SK-N-SH (cell line): ENCODE data around the gene ASTL. TPM values are rescaled to one million over a fixed set of nuclear protein-coding genes. Genes with fewer than 3 reads are reported as not detected.
"Not testable (repeated sequence)": the region's sequence is repeated elsewhere in the genome, so short reads cannot be mapped to it uniquely, and the experiment has no call there.

Source experiments
- CTCF ChIA-PET: fragments of 300-600, 350-600 bp; formaldehyde crosslinking; extraction: SDS; loops from one replicate; lab custom pipeline; 2021; lab: Yijun Ruan, JAX
- POLR2A ChIA-PET: fragments of 350-600 bp; sonication (Branson Sonifier 250); formaldehyde crosslinking; extraction: SDS; loops from one replicate; lab custom pipeline; 2020; ENCODE audit warnings: antibody characterized with exemption, inconsistent platforms; lab: Yijun Ruan, JAX
- DNase-seq: peaks from one replicate; pipeline ENCODE4 v3.0.0; 2012
- H2AFZ ChIP-seq: fragments of 200-600 bp; sonication (generic); 2 replicates; pipeline ENCODE4 v1.8.1; 2016; ENCODE audit warnings: antibody characterized with exemption, mild to moderate bottlenecking, low read depth
- H3F3A ChIP-seq: fragments of 200-600 bp; sonication (generic); replicated peaks from 2 replicates; pipeline ENCODE3; 2016; ENCODE audit warnings: antibody characterized with exemption, mild to moderate bottlenecking; ENCODE audit not compliant: insufficient read depth
- H3K27ac ChIP-seq, 2 experiments: fragments of 200-500 bp in 1 of 2; fragments of 200-600 bp in 1 of 2; sonication (Bioruptor generic) in 1 of 2; sonication (generic), shearing (Covaris generic) in 1 of 2; 2 replicates each; pipeline versions ENCODE4 v1.5.1 to v1.6.1; 2014 to 2016; ENCODE audit warnings: low read depth in 2 of 2, inconsistent platforms in 1 of 2, low read length in 1 of 2, mild to moderate bottlenecking in 1 of 2, mixed read lengths in 1 of 2
- H3K27me3 ChIP-seq: fragments of 200-600 bp; sonication (generic), shearing (Covaris generic); 2 replicates; pipeline ENCODE4 v1.6.1; 2016; ENCODE audit warnings: mixed run types; ENCODE audit not compliant: insufficient read depth
- H3K36me3 ChIP-seq, 2 experiments: fragments of 200-500 bp in 1 of 2; fragments of 200-600 bp in 1 of 2; sonication (Bioruptor generic) in 1 of 2; sonication (generic) in 1 of 2; replicated peaks in 1 of 2; 2 replicates each; pipeline versions ENCODE3 to v1.5.1; 2014 to 2016; ENCODE audit warnings: low read length in 1 of 2, mild to moderate bottlenecking in 1 of 2; ENCODE audit not compliant: insufficient read depth in 2 of 2, control insufficient read depth in 1 of 2
- H3K4me1 ChIP-seq, 2 experiments: fragments of 200-500 bp in 1 of 2; fragments of 200-600 bp in 1 of 2; sonication (Bioruptor generic) in 1 of 2; sonication (generic), shearing (Covaris generic) in 1 of 2; 2 replicates each; pipeline versions ENCODE4 v1.5.1 to v1.6.1; 2014 to 2016; ENCODE audit warnings: low read depth in 1 of 2, low read length in 1 of 2, mixed run types in 1 of 2; ENCODE audit not compliant: insufficient read depth in 2 of 2, control insufficient read depth in 1 of 2
- H3K4me2 ChIP-seq: fragments of 200-600 bp; sonication (generic), shearing (Covaris generic); 2 replicates; pipeline ENCODE4 v1.6.1; 2017; ENCODE audit warnings: mixed run types
- H3K4me3 ChIP-seq, 2 experiments: fragments of 200-500 bp in 1 of 2; fragments of 200-600 bp in 1 of 2; sonication (Bioruptor generic) in 1 of 2; sonication (generic), shearing (Covaris generic) in 1 of 2; 2 replicates each; pipeline versions ENCODE4 v1.5.1 to v1.8.1; 2014 to 2016; ENCODE audit warnings: low read depth in 2 of 2, inconsistent platforms in 1 of 2, low read length in 1 of 2, mild to moderate bottlenecking in 1 of 2, mixed read lengths in 1 of 2, moderate library complexity in 1 of 2
- H3K79me2 ChIP-seq: fragments of 200-600 bp; sonication (generic); 2 replicates; pipeline ENCODE4 v1.8.1; 2017; ENCODE audit warnings: mild to moderate bottlenecking; ENCODE audit not compliant: insufficient read depth
- H3K9ac ChIP-seq: fragments of 200-600 bp; sonication (generic); 2 replicates; pipeline ENCODE4 v1.6.1; 2017; ENCODE audit warnings: mixed run types
- H3K9me2 ChIP-seq: fragments of 200-600 bp; sonication (generic); 2 replicates; pipeline ENCODE4 v1.6.1; 2017; ENCODE audit warnings: mixed run types
- H3K9me3 ChIP-seq: fragments of 200-600 bp; sonication (generic); 2 replicates; pipeline ENCODE4 v1.6.1; 2017; ENCODE audit warnings: mixed run types, mild to moderate bottlenecking, moderate library complexity
- H4K20me1 ChIP-seq: fragments of 200-600 bp; sonication (generic); 2 replicates; pipeline ENCODE4 v1.6.1; 2017; ENCODE audit warnings: mild to moderate bottlenecking, mixed run types; ENCODE audit not compliant: insufficient read depth
- EZH2phosphoT487 ChIP-seq: fragments of 200-600 bp; sonication (generic); IDR thresholded peaks from 2 replicates; pipeline ENCODE4 v1.6.1; 2017; ENCODE audit warnings: low read depth, mixed run types, mild to moderate bottlenecking, antibody characterized with exemption, moderate library complexity, borderline replicate concordance
- IRF3 ChIP-seq: fragments of 150-350 bp; IDR thresholded peaks from 2 replicates; pipeline ENCODE4 v1.6.1; 2016; ENCODE audit warnings: mild to moderate bottlenecking, low read depth, low read length
- MAX ChIP-seq: IDR thresholded peaks from 2 replicates; pipeline ENCODE4 v1.4.0; 2012; ENCODE audit warnings: low read depth
- PBX3 ChIP-seq: IDR thresholded peaks from 2 replicates; pipeline ENCODE4; 2012
- RAD21 ChIP-seq: IDR thresholded peaks from 2 replicates; pipeline ENCODE4 v1.6.1; 2012; ENCODE audit warnings: mild to moderate bottlenecking, low read length
- SMC3 ChIP-seq: IDR thresholded peaks from 2 replicates; pipeline ENCODE4 v1.6.1; 2012; ENCODE audit warnings: low read depth, low read length, improper control_type of control experiment
- TAF1 ChIP-seq: IDR thresholded peaks from 2 replicates; pipeline ENCODE4 v1.6.1; 2012; ENCODE audit warnings: low read depth, mild to moderate bottlenecking, low read length, moderate library complexity, borderline replicate concordance
- TEAD4 ChIP-seq: IDR thresholded peaks from 2 replicates; pipeline ENCODE4 v1.4.0; 2012; ENCODE audit warnings: mild to moderate bottlenecking, borderline replicate concordance; ENCODE audit not compliant: insufficient read depth
- USF2 ChIP-seq: fragments of 150-350 bp; IDR thresholded peaks from 2 replicates; pipeline ENCODE4 v1.6.1; 2017; ENCODE audit warnings: antibody characterized with exemption, low read length, low read depth, borderline replicate concordance
- YY1 ChIP-seq: IDR thresholded peaks from 2 replicates; pipeline ENCODE4 v1.4.0; 2012; ENCODE audit warnings: low read depth, mild to moderate bottlenecking
- ZBTB33 ChIP-seq: IDR thresholded peaks from 2 replicates; pipeline ENCODE4 v1.4.0; 2012; ENCODE audit warnings: low read depth, borderline replicate concordance
- whole genome bisulfite sequencing: methylation state at CpG from one replicate; pipeline ENCODE4 v1.1.6; 2017; ENCODE audit warnings: low lambda C conversion rate; 5-methylcytosine and 5-hydroxymethylcytosine counted together
- polyA plus RNA-seq, 3 experiments: library from polyadenylated mRNA; depleted of rRNA; stranded (reverse); fragments of >200 nt; gene quantifications; 2 replicates each; pipeline ENCODE4 v1.2.3, GENCODE V29; 2012

ASTL gene
- polyA plus RNA-seq, 1 of the 3 experiments (the other 2 are of a cell fraction) = not detected

GRCh38 chr2:96085541-96086355 is 52.6 kb downstream of the ASTL start (continued):
- TF ChIP-seq USF2 = no peak
- no peak for TF ChIP-seq TEAD4
- TF ChIP-seq YY1 = no peak
- no peak for TF ChIP-seq SMC3
- TF ChIP-seq ZBTB33 = no peak
- TF ChIP-seq TAF1 = no peak

- WGBS = 39% methylated on average over 5 of the region's 7 CpGs
- POLR2A ChIA-PET, H3K9me3 ChIP-seq, H3K36me3 ChIP-seq, H3K9ac ChIP-seq, H3F3A ChIP-seq, H3K4me3 ChIP-seq, H3K27me3 ChIP-seq, H2AFZ ChIP-seq, H3K9me2 ChIP-seq, H4K20me1 ChIP-seq, DNase-seq, H3K4me2 ChIP-seq, H3K79me2 ChIP-seq: not testable (repeated sequence)
- Histone ChIP-seq H3K4me1 (peaks cover 0 to 28% of the 10 kb centered on the region in 2 experiments; a peak in 1 of 4 replicates), H3K27ac (peak overlapping the region in 1 of 2 experiments; percentile 47; a peak in 1 of 4 replicates)
- CTCF ChIA-PET = interaction anchor here (1.3 to 2.3 kb wide), 2 partner anchors 20 to 90 kb away, joined by 5 to 8 read pairs; no protein-coding TSS in a partner anchor
Observed at GRCh38 chr2:96084858-96085518, 53.3 kb downstream of the ASTL start.

- no peaks in the 10 kb centered on the region for H3K36me3 ChIP-seq
- no peak overlapping the region for H3K27ac ChIP-seq
- 53% methylated on average over 18 of the region's 22 CpGs for WGBS
- no peaks in the 10 kb centered on the region for H4K20me1 ChIP-seq
- H3K4me3 ChIP-seq = no peak overlapping the region
- no peaks in the 10 kb centered on the region for H3K27me3 ChIP-seq
- H3K9me2 ChIP-seq = no peaks in the 10 kb centered on the region
- no peak overlapping the region for H2AFZ ChIP-seq
- DNase-seq = no peak
- no peak overlapping the region for H3K9ac ChIP-seq
- H3K4me1 ChIP-seq = peaks cover 0 to 20% of the 10 kb centered on the region in 2 experiments; a peak in 1 of 4 replicates
- ChIA-PET POLR2A (no interaction called here), CTCF (interaction anchor here (1.3 to 2.3 kb wide), 2 partner anchors 19 to 90 kb away, joined by 5 to 8 read pairs; no protein-coding TSS in a partner anchor)
- no peaks in the 10 kb centered on the region; the same call in 1 of the 2 replicates for H3K9me3 ChIP-seq
- H3F3A ChIP-seq = no peaks in the 10 kb centered on the region
- no peaks in the 10 kb centered on the region for H3K79me2 ChIP-seq
- no peak overlapping the region for H3K4me2 ChIP-seq
- TF ChIP-seq PBX3 = no peak
- no peak for TF ChIP-seq USF2
- no peak for TF ChIP-seq MAX
- TF ChIP-seq RAD21 = no peak
- TF ChIP-seq IRF3 = no peak
- TF ChIP-seq YY1 = no peak
- no peak for TF ChIP-seq EZH2phosphoT487
Observed at GRCh38 chr2:96083989-96084857, 54.1 kb downstream of the ASTL start.
